Upper lobe of right lung (tissue), 1 donor: ENCODE results near the gene PTPRK. TPM values are rescaled to one million over a fixed set of nuclear protein-coding genes. Genes with fewer than 3 reads are reported as not detected.

ENCODE experiments used
- ATAC-seq: fragments of 200-7000 bp; cut with Tn5 transposase; one replicate; pipeline ENCODE4 v1.9.1; 2020; ENCODE audit warnings: mild to moderate bottlenecking, moderate library complexity
- DNase-seq: peaks from one replicate; pipeline ENCODE4 v3.0.0-alpha.2; 2020
- H3K27ac ChIP-seq: fragments of 200-600 bp; one replicate; pipeline ENCODE4 v1.8.0; 2022
- H3K27me3 ChIP-seq: fragments of 200-600 bp; one replicate; pipeline ENCODE4 v1.8.0; 2022; ENCODE audit warnings: mild to moderate bottlenecking
- H3K36me3 ChIP-seq: fragments of 200-600 bp; one replicate; pipeline ENCODE4 v1.8.0; 2022
- H3K4me1 ChIP-seq: fragments of 200-600 bp; one replicate; pipeline ENCODE4 v1.8.0; 2022
- H3K4me3 ChIP-seq: fragments of 200-600 bp; one replicate; pipeline ENCODE4 v1.8.0; 2022; ENCODE audit warnings: mild to moderate bottlenecking
- H3K9me3 ChIP-seq: fragments of 200-600 bp; one replicate; pipeline ENCODE4 v1.8.0; 2022
- intact Hi-C: fragments of 100-400 bp; cut with DNase I; formaldehyde crosslinking; loops from one replicate; pipeline ENCODE4 v1.11.0; 2022
- total RNA-seq: library from RNA; stranded (reverse); fragmentation: NEBNext Ultra II Directional; extraction: Animal tissue kit (Norgen Biotek cat#: 25700); gene quantifications from one replicate; pipeline ENCODE4 v1.2.1, GENCODE V29; 2021
- TF ChIP-seq, protein P1 (sequence below): fragments of 200-600 bp; IDR thresholded peaks from one replicate; pipeline ENCODE4 v1.8.0; 2022; ENCODE audit warnings: antibody characterized with exemption
- donor health status: DM: no; HTN: yes; CAD: no; lungs with severe emphysema.

PTPRK gene
- total RNA-seq, 1 donor from 2014 or later, result 64.6 TPM

- DNase-seq (no peak), ATAC-seq (no peak)
- no peak overlapping the region for H3K4me3 ChIP-seq
- H3K9me3 ChIP-seq, result no peaks in the 10 kb centered on the region
- intact Hi-C loops, result no loop called here
- no peak overlapping the region for H3K27ac ChIP-seq
- TF ChIP-seq, protein P1, sequence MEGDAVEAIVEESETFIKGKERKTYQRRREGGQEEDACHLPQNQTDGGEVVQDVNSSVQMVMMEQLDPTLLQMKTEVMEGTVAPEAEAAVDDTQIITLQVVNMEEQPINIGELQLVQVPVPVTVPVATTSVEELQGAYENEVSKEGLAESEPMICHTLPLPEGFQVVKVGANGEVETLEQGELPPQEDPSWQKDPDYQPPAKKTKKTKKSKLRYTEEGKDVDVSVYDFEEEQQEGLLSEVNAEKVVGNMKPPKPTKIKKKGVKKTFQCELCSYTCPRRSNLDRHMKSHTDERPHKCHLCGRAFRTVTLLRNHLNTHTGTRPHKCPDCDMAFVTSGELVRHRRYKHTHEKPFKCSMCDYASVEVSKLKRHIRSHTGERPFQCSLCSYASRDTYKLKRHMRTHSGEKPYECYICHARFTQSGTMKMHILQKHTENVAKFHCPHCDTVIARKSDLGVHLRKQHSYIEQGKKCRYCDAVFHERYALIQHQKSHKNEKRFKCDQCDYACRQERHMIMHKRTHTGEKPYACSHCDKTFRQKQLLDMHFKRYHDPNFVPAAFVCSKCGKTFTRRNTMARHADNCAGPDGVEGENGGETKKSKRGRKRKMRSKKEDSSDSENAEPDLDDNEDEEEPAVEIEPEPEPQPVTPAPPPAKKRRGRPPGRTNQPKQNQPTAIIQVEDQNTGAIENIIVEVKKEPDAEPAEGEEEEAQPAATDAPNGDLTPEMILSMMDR, result no peak
- no peaks in the 10 kb centered on the region for H3K36me3 ChIP-seq
- H3K27me3 ChIP-seq, result no peaks in the 10 kb centered on the region
- no peaks in the 10 kb centered on the region for H3K4me1 ChIP-seq
Observed at GRCh38 chr6:128280066-128280465, 240.3 kb downstream of the PTPRK start.

GRCh38 chr6:128278836-128279235 is 241.6 kb downstream of the PTPRK start:
- Histone ChIP-seq H3K4me1 (no peaks in the 10 kb centered on the region), H3K4me3 (no peak overlapping the region), H3K9me3 (no peaks in the 10 kb centered on the region), H3K27me3 (no peaks in the 10 kb centered on the region), H3K36me3 (no peaks in the 10 kb centered on the region), H3K27ac (no peak overlapping the region)
- ATAC-seq (no peak), DNase-seq (no peak)
- intact Hi-C loops, result no loop called here
- TF ChIP-seq, protein P1, result no peak

GRCh38 chr6:128277379-128277778 is 243.0 kb downstream of the PTPRK start:
- Histone ChIP-seq H3K27ac (no peak overlapping the region), H3K4me3 (no peak overlapping the region), H3K36me3 (no peaks in the 10 kb centered on the region), H3K9me3 (no peaks in the 10 kb centered on the region), H3K4me1 (no peaks in the 10 kb centered on the region), H3K27me3 (no peaks in the 10 kb centered on the region)
- intact Hi-C loops, result no loop called here
- TF ChIP-seq, protein P1, result no peak
- ATAC-seq (no peak), DNase-seq (no peak)

GRCh38 chr6:128276311-128276710 is 244.1 kb downstream of the PTPRK start:
- no peaks in the 10 kb centered on the region for H3K36me3 ChIP-seq
- H3K27me3 ChIP-seq, result no peaks in the 10 kb centered on the region
- H3K4me1 ChIP-seq, result no peaks in the 10 kb centered on the region
- DNase-seq (no peak), ATAC-seq (no peak)
- no peaks in the 10 kb centered on the region for H3K9me3 ChIP-seq
- intact Hi-C loops, result no loop called here
- TF ChIP-seq, protein P1, result no peak
- no peak overlapping the region for H3K27ac ChIP-seq
- no peak overlapping the region for H3K4me3 ChIP-seq

- H3K27ac ChIP-seq, result no peak overlapping the region
- no peaks in the 10 kb centered on the region for H3K36me3 ChIP-seq
- intact Hi-C loops, result no loop called here
- ATAC-seq (no peak), DNase-seq (no peak)
- H3K4me3 ChIP-seq, result no peak overlapping the region
- H3K9me3 ChIP-seq, result no peaks in the 10 kb centered on the region
- no peaks in the 10 kb centered on the region for H3K4me1 ChIP-seq
- TF ChIP-seq, protein P1, result no peak
- H3K27me3 ChIP-seq, result no peaks in the 10 kb centered on the region
Observed at GRCh38 chr6:128275681-128276080, 244.7 kb downstream of the PTPRK start.

DNA sequence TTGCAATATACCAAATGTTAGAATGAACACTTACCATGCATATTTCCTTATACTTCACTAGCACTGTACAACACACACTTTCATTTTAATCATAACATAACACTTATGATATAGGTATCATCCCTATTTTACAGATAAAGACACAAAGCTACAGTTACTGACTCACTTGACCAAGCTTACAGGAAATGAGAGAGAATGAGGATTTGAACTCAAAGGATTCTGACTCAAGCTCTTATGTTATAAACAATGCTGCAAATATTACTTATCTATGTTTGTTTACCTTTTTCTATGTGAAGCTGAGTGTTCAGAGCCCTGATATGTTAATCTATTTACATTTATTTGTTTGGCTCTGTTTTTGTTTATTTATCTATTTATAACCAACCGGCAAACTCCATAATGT is 245.4 kb downstream of the PTPRK start:
- no peaks in the 10 kb centered on the region for H3K27me3 ChIP-seq
- H3K4me1 ChIP-seq, result no peaks in the 10 kb centered on the region
- TF ChIP-seq, protein P1, result no peak

More for the DNA sequence above, 245.4 kb downstream of the PTPRK start:
- DNase-seq (no peak), ATAC-seq (no peak)
- intact Hi-C loops, result no loop called here
- H3K4me3 ChIP-seq, result no peak overlapping the region
- H3K27ac ChIP-seq, result no peak overlapping the region
- H3K36me3 ChIP-seq, result no peaks in the 10 kb centered on the region
- H3K9me3 ChIP-seq, result no peaks in the 10 kb centered on the region
